ENCODE results near the gene TGFBR2. TPM values are rescaled to one million over a fixed set of nuclear protein-coding genes. Genes with fewer than 3 reads are reported as not detected.

The TGFBR2 gene
- polyA plus RNA-seq, 3 donors, result 46.6 to 60.3 (median 57.0) TPM

GRCh38 chr3:30645077-30645476 lies 38.7 kb downstream of the TGFBR2 start:
- Histone ChIP-seq H3K4me1 (ENCODE audit: control insufficient read depth in 1 of 2, insufficient read depth in 2 of 2, low read length in 2 of 2) (peaks cover 96 to 100% of the 10 kb centered on the region in 2 donors), H3K9ac (ENCODE audit: insufficient read depth, low read length, poor library complexity, severe bottlenecking) (no peak overlapping the region), H3K27me3 (ENCODE audit: control insufficient read depth in 2 of 2, insufficient read depth in 2 of 2, low read length in 2 of 2) (no peaks in the 10 kb centered on the region), H3K9me3 (replicated peaks in 1 of 2; ENCODE audit: control insufficient read depth in 1 of 2, insufficient read depth in 1 of 2, low read length in 2 of 2) (no peaks in the 10 kb centered on the region), H3K4me2 (replicated peaks; ENCODE audit: extremely low read depth, low read length, poor library complexity, severe bottlenecking) (peak overlapping the region; percentile 63), H3K4me3 (replicated peaks in 1 of 3; ENCODE audit: low read depth in 2 of 3, low read length in 3 of 3) (peak overlapping the region in 1 of 3 experiments; percentile 44), H3K36me3 (replicated peaks in 1 of 2; ENCODE audit: control insufficient read depth in 1 of 2, insufficient read depth in 2 of 2, low read length in 2 of 2) (peaks cover 10 to 42% of the 10 kb centered on the region in 2 donors), H4K20me1 (ENCODE audit: insufficient read depth, low read length) (peaks cover 49% of the 10 kb centered on the region), H3K79me2 (ENCODE audit: insufficient read depth, low read length) (peaks cover 90% of the 10 kb centered on the region), H3K27ac (ENCODE audit: low read depth in 1 of 2, low read length in 2 of 2) (peak overlapping the region in 1 of 2 donors; percentile 89), H2AFZ (ENCODE audit: insufficient read depth, low read depth, low read length, poor library complexity, severe bottlenecking) (no peak overlapping the region)
- no CpG with 5 or more reads among the region's 4 CpGs for WGBS (ENCODE audit: insufficient coverage)
- intact Hi-C loops (cut with micrococcal nuclease), result loop anchor here in 1 of 2 donors (5.0 to 10.0 kb wide), 2 partner anchors 38 to 900 kb away; partner anchors contain the start of gene TGFBR2
- Mint-ChIP-seq H3K9me3 (no peaks in the 10 kb centered on the region), H3K4me3 (no peak overlapping the region), H3K4me1 (peaks cover 96% of the 10 kb centered on the region), H3K27me3 (ENCODE audit: low read depth in 3 of 3) (no peaks in the 10 kb centered on the region), H3K36me3 (peaks cover 54 to 63% of the 10 kb centered on the region in 2 donors), H3K27ac (peak overlapping the region; percentile 75 to 90 (median 83))
- no peak for TF ChIP-seq CTCF (IDR thresholded peaks at IDR 0.05)
- no peak for DNase-seq

- H3K4me1 Mint-ChIP-seq, result peaks cover 96% of the 10 kb centered on the region
- H3K27me3 Mint-ChIP-seq (ENCODE audit: low read depth in 3 of 3), result no peaks in the 10 kb centered on the region
- TF ChIP-seq CTCF (IDR thresholded peaks at IDR 0.05), result no peak
- H3K36me3 Mint-ChIP-seq, result peaks cover 66 to 75% of the 10 kb centered on the region in 2 donors
- 50% methylated on average over 2 of the region's 5 CpGs for WGBS (ENCODE audit: insufficient coverage)
- H3K4me3 Mint-ChIP-seq, result peak overlapping the region; percentile 53 to 63
- no peaks in the 10 kb centered on the region for H3K27me3 ChIP-seq (ENCODE audit: control insufficient read depth in 2 of 2, insufficient read depth in 2 of 2, low read length in 2 of 2)
- peaks cover 23 to 54% of the 10 kb centered on the region in 2 donors for H3K36me3 ChIP-seq (replicated peaks in 1 of 2; ENCODE audit: control insufficient read depth in 1 of 2, insufficient read depth in 2 of 2, low read length in 2 of 2)
- intact Hi-C loops (cut with micrococcal nuclease), result loop anchor here in 1 of 2 donors (5.0 to 10.0 kb wide), 2 partner anchors 39 to 898 kb away; partner anchors contain the start of gene TGFBR2
- peak overlapping the region; percentile 68 for H3K4me2 ChIP-seq (replicated peaks; ENCODE audit: extremely low read depth, low read length, poor library complexity, severe bottlenecking)
- DNase-seq, result peak; percentile 68 to 93 (median 75)
- peak overlapping the region in 2 of 3 experiments; percentile 19 to 65 for H3K4me3 ChIP-seq (replicated peaks in 1 of 3; ENCODE audit: low read depth in 2 of 3, low read length in 3 of 3)
- peak overlapping the region; percentile 81 to 93 (median 86) for H3K27ac Mint-ChIP-seq
- H3K9me3 ChIP-seq (replicated peaks in 1 of 2; ENCODE audit: control insufficient read depth in 1 of 2, insufficient read depth in 1 of 2, low read length in 2 of 2), result no peaks in the 10 kb centered on the region
- no peak overlapping the region for H2AFZ ChIP-seq (ENCODE audit: insufficient read depth, low read depth, low read length, poor library complexity, severe bottlenecking)
- H3K9me3 Mint-ChIP-seq, result no peaks in the 10 kb centered on the region
- H3K79me2 ChIP-seq (ENCODE audit: insufficient read depth, low read length), result peaks cover 90% of the 10 kb centered on the region
- H3K9ac ChIP-seq (ENCODE audit: insufficient read depth, low read length, poor library complexity, severe bottlenecking), result peak overlapping the region; percentile 39
- H3K27ac ChIP-seq (ENCODE audit: low read depth in 1 of 2, low read length in 2 of 2), result peak overlapping the region; percentile 74 to 89
- H3K4me1 ChIP-seq (ENCODE audit: control insufficient read depth in 1 of 2, insufficient read depth in 2 of 2, low read length in 2 of 2), result peaks cover 90 to 97% of the 10 kb centered on the region in 2 donors
- H4K20me1 ChIP-seq (ENCODE audit: insufficient read depth, low read length), result peaks cover 36% of the 10 kb centered on the region
Observed at GRCh38 chr3:30646181-30646876, 39.9 kb downstream of the TGFBR2 start.

Data from CD14-positive monocyte (primary cell).